BLaER1 treated with 17β-estradiol and CSF1 and Interleukin-3, amounts not matched to agents 10 nM and 100 nM (cell line): ENCODE data around the gene IFI44.

ENCODE experiments used
- H3K27ac ChIP-seq, 11 experiments: shearing (Covaris generic); formaldehyde crosslinking; 2 replicates each; pipeline ENCODE4 v1.8.1; 2022
- H3K27me3 ChIP-seq, 11 experiments: shearing (Covaris generic); formaldehyde crosslinking; 2 replicates each; pipeline ENCODE4 v1.8.1; 2022
- H3K36me3 ChIP-seq, 11 experiments: shearing (Covaris generic); formaldehyde crosslinking; 2 replicates each; pipeline ENCODE4 v1.8.1; 2022
- H3K4me1 ChIP-seq, 10 experiments: shearing (Covaris generic); formaldehyde crosslinking; 2 replicates each; pipeline ENCODE4 v1.8.1; 2022
- H3K4me2 ChIP-seq, 11 experiments: shearing (Covaris generic); formaldehyde crosslinking; 2 replicates each; pipeline ENCODE4 v1.8.1; 2022
- H3K4me3 ChIP-seq, 10 experiments: shearing (Covaris generic); formaldehyde crosslinking; 2 replicates each; pipeline ENCODE4 v1.8.1; 2022
- H3K9ac ChIP-seq, 11 experiments: shearing (Covaris generic); formaldehyde crosslinking; 2 replicates each; pipeline ENCODE4 v1.8.1; 2022
- H3K9me3 ChIP-seq, 11 experiments: shearing (Covaris generic); formaldehyde crosslinking; replicated peaks in 1 of 11; 2 replicates each; pipeline ENCODE4 v1.8.1; 2022
- H4K20me1 ChIP-seq, 11 experiments: shearing (Covaris generic); formaldehyde crosslinking; 2 replicates each; pipeline ENCODE4 v1.8.1; 2022
- Cebpa-rat ChIP-seq, 11 experiments: shearing (Covaris generic); IDR thresholded peaks; 2 replicates each; pipeline ENCODE4 v1.8.1; 2022

Gene IFI44

GRCh38 chr1:78683079-78683478 lies 33.4 kb downstream of the IFI44 start:
- TF ChIP-seq Cebpa-rat (IDR thresholded peaks at IDR 0.05), result no peak
- Histone ChIP-seq H4K20me1 (no peaks in the 10 kb centered on the region), H3K36me3 (no peaks in the 10 kb centered on the region), H3K4me3 (no peak overlapping the region), H3K4me2 (no peak overlapping the region), H3K9ac (no peak overlapping the region), H3K9me3 (no peaks in the 10 kb centered on the region), H3K4me1 (peaks cover 0 to 5% (median 4%) of the 10 kb centered on the region in 10 experiments; a peak in 3 of 20 replicates), H3K27me3 (no peaks in the 10 kb centered on the region), H3K27ac (no peak overlapping the region)

- no peaks in the 10 kb centered on the region for H3K4me1 ChIP-seq
- no peak overlapping the region for H3K9ac ChIP-seq
Measured at GRCh38 chr1:78687315-78687714, 37.7 kb downstream of the IFI44 start.

GRCh38 chr1:78687914-78688313 lies 38.3 kb downstream of the IFI44 start:
- TF ChIP-seq Cebpa-rat (IDR thresholded peaks at IDR 0.05), result no peak
- no peak overlapping the region for H3K27ac ChIP-seq
- no peaks in the 10 kb centered on the region for H4K20me1 ChIP-seq
- H3K9ac ChIP-seq, result no peak overlapping the region
- H3K36me3 ChIP-seq, result no peaks in the 10 kb centered on the region
- no peak overlapping the region for H3K4me2 ChIP-seq
- no peak overlapping the region for H3K4me3 ChIP-seq
- no peaks in the 10 kb centered on the region for H3K4me1 ChIP-seq
- no peaks in the 10 kb centered on the region for H3K9me3 ChIP-seq
- no peaks in the 10 kb centered on the region for H3K27me3 ChIP-seq

More at GRCh38 chr1:78687315-78687714, 37.7 kb downstream of the IFI44 start:
- Histone ChIP-seq H3K27me3 (no peaks in the 10 kb centered on the region), H3K36me3 (no peaks in the 10 kb centered on the region), H3K27ac (no peak overlapping the region), H3K4me2 (no peak overlapping the region), H3K4me3 (no peak overlapping the region), H3K9me3 (no peaks in the 10 kb centered on the region), H4K20me1 (no peaks in the 10 kb centered on the region)
- no peak for TF ChIP-seq Cebpa-rat (IDR thresholded peaks at IDR 0.05)

- TF ChIP-seq Cebpa-rat (IDR thresholded peaks at IDR 0.05), result no peak
- no peaks in the 10 kb centered on the region for H4K20me1 ChIP-seq
- H3K27ac ChIP-seq, result no peak overlapping the region
- H3K36me3 ChIP-seq, result no peaks in the 10 kb centered on the region
- H3K4me1 ChIP-seq, result no peaks in the 10 kb centered on the region
- no peak overlapping the region for H3K9ac ChIP-seq
- H3K9me3 ChIP-seq, result no peaks in the 10 kb centered on the region
- H3K4me2 ChIP-seq, result no peak overlapping the region
- no peaks in the 10 kb centered on the region for H3K27me3 ChIP-seq
- no peak overlapping the region for H3K4me3 ChIP-seq
Measured at GRCh38 chr1:78688697-78689096, 39.1 kb downstream of the IFI44 start.

GRCh38 chr1:78690516-78690915 lies 40.9 kb downstream of the IFI44 start:
- H3K9ac ChIP-seq, result no peak overlapping the region
- H3K27ac ChIP-seq, result no peak overlapping the region
- TF ChIP-seq Cebpa-rat (IDR thresholded peaks at IDR 0.05), result no peak
- H3K27me3 ChIP-seq, result no peaks in the 10 kb centered on the region
- no peaks in the 10 kb centered on the region for H3K4me1 ChIP-seq
- no peaks in the 10 kb centered on the region for H3K36me3 ChIP-seq
- H3K9me3 ChIP-seq, result no peaks in the 10 kb centered on the region
- no peak overlapping the region for H3K4me3 ChIP-seq
- no peak overlapping the region for H3K4me2 ChIP-seq
- no peaks in the 10 kb centered on the region for H4K20me1 ChIP-seq

GRCh38 chr1:78691995-78692747 lies 42.5 kb downstream of the IFI44 start:
- H3K27ac ChIP-seq, result no peak overlapping the region
- no peak for TF ChIP-seq Cebpa-rat (IDR thresholded peaks at IDR 0.05)
- no peaks in the 10 kb centered on the region for H3K9me3 ChIP-seq
- H3K27me3 ChIP-seq, result no peaks in the 10 kb centered on the region
- no peak overlapping the region for H3K4me3 ChIP-seq
- H3K36me3 ChIP-seq, result no peaks in the 10 kb centered on the region
- H3K4me1 ChIP-seq, result no peaks in the 10 kb centered on the region
- no peak overlapping the region for H3K9ac ChIP-seq
- no peak overlapping the region for H3K4me2 ChIP-seq
- H4K20me1 ChIP-seq, result no peaks in the 10 kb centered on the region

GRCh38 chr1:78699813-78700212 lies 50.2 kb downstream of the IFI44 start:
- Histone ChIP-seq H4K20me1 (no peaks in the 10 kb centered on the region), H3K27me3 (no peaks in the 10 kb centered on the region), H3K9me3 (peaks cover 9 to 28% (median 18%) of the 10 kb centered on the region in 11 experiments; a peak in 19 of 22 replicates), H3K4me1 (no peaks in the 10 kb centered on the region), H3K9ac (no peak overlapping the region), H3K27ac (no peak overlapping the region), H3K36me3 (no peaks in the 10 kb centered on the region), H3K4me3 (no peak overlapping the region), H3K4me2 (no peak overlapping the region)
- no peak for TF ChIP-seq Cebpa-rat (IDR thresholded peaks at IDR 0.05)

- Histone ChIP-seq H3K4me2 (no peak overlapping the region), H3K27me3 (no peaks in the 10 kb centered on the region), H3K4me3 (no peak overlapping the region), H3K4me1 (no peaks in the 10 kb centered on the region), H3K27ac (no peak overlapping the region), H3K36me3 (no peaks in the 10 kb centered on the region), H3K9me3 (peaks cover 9 to 28% (median 18%) of the 10 kb centered on the region in 11 experiments; a peak in 19 of 22 replicates), H3K9ac (no peak overlapping the region), H4K20me1 (no peaks in the 10 kb centered on the region)
- TF ChIP-seq Cebpa-rat (IDR thresholded peaks at IDR 0.05), result no peak
Measured at GRCh38 chr1:78702426-78702825, 52.8 kb downstream of the IFI44 start.

- Histone ChIP-seq H4K20me1 (no peaks in the 10 kb centered on the region), H3K27me3 (no peaks in the 10 kb centered on the region)
Measured at GRCh38 chr1:78703806-78704205, 54.2 kb downstream of the IFI44 start.

GRCh38 chr1:78712467-78713051 lies 62.9 kb downstream of the IFI44 start:
- H3K4me1 ChIP-seq, result no peaks in the 10 kb centered on the region
- no peak overlapping the region for H3K4me2 ChIP-seq
- no peak overlapping the region for H3K27ac ChIP-seq
- no peaks in the 10 kb centered on the region for H3K9me3 ChIP-seq
- no peak for TF ChIP-seq Cebpa-rat (IDR thresholded peaks at IDR 0.05)
- no peaks in the 10 kb centered on the region for H3K36me3 ChIP-seq
- H3K27me3 ChIP-seq, result no peaks in the 10 kb centered on the region
- no peak overlapping the region for H3K4me3 ChIP-seq
- H3K9ac ChIP-seq, result no peak overlapping the region
- H4K20me1 ChIP-seq, result no peaks in the 10 kb centered on the region

More at GRCh38 chr1:78703806-78704205, 54.2 kb downstream of the IFI44 start:
- no peak overlapping the region for H3K9ac ChIP-seq
- H3K4me1 ChIP-seq, result no peaks in the 10 kb centered on the region
- no peak overlapping the region for H3K4me2 ChIP-seq
- no peaks in the 10 kb centered on the region for H3K36me3 ChIP-seq
- H3K4me3 ChIP-seq, result no peak overlapping the region
- TF ChIP-seq Cebpa-rat (IDR thresholded peaks at IDR 0.05), result no peak
- H3K27ac ChIP-seq, result no peak overlapping the region
- peaks cover 8 to 25% (median 16%) of the 10 kb centered on the region in 11 experiments; a peak in 19 of 22 replicates for H3K9me3 ChIP-seq
